Measurements from ENCODE around the gene TESK2. TPM values are rescaled to one million over a fixed set of nuclear protein-coding genes. Genes with fewer than 3 reads are reported as not detected.
"Not testable (repeated sequence)": the region's sequence is repeated elsewhere in the genome, so short reads cannot be mapped to it uniquely, and the experiment has no call there.

TESK2 gene
- total RNA-seq, 1 donor from 2014 or later = 5.2 TPM

DNA sequence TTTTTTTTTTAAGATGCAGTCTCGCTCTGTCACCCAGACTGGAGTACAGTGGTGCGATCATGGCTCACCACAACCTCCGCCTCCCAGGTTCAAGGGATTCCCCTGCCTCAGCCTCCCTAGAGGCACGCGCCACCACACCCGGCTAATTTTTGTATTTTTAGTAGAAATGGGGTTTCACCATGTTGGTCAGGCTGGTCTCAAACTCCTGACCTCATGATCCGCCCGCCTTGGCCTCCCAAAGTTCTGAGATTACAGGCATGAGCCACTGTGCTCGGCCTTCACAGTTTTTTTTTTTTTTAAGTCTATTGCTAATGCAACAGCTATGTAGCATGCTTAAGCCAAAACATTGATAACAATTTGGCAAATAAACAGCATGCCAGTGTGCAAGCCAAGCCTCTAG is 23.6 kb downstream of the TESK2 start:
- not testable (repeated sequence) for ATAC-seq

DNA sequence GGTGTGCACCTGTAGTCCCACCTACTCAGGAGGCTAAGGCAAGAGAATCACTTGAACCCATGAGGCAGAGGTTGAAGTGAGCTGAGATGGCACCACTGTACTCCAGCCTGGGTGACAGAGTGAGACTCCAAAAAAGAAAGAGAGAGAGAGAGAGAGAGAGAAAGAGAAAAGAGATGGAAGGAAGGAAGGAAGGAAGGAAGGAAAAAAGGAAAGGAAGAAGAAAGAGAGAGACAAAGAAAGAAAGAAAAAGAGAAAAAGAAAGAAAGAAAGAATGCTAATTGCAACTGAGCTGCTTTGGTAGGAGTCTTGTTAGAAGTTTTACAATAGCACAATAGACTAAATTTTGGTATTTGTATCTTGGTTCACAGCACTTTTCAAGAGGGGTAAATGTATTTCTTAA is 25.7 kb downstream of the TESK2 start:
- no peak for ATAC-seq

DNA sequence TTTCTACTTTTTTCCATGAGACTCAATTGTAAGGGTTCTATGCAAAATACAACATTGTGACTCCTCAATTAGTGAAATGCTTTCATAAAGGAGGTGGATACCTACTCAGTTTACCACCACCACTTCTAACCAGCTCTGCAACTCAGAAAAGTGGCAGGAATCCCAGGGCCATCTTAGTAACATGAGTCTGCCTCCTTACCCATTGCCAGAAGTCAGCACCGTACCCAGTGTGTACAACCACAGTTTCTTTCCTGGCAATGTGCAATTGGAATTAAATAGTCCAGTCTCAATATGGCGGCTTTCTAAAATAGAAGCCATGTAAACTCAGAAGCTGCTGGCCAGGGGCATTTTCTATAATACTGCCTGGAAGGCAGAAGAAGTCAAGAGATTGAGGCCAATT is 32.1 kb downstream of the TESK2 start:
- no peak for ATAC-seq

DNA sequence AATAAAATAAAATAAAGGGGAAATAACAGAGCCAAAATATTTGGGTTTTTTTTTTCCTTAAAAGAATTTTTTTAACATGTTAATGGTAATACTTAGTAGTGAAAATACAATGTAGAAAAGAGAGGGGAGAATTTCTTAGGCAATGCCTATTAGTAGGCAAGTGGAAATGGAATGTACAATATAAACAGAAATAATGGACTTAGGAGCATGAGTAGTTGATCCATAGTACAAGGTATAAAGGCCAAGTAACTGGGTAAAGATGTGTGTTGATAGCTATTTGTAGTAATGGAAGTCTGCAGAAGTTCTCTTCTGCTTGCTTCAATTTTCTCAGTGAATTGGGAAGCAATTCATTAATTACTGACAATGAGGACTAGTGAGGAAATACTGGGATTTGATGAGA is 34.4 kb downstream of the TESK2 start:
- no peak for ATAC-seq

DNA sequence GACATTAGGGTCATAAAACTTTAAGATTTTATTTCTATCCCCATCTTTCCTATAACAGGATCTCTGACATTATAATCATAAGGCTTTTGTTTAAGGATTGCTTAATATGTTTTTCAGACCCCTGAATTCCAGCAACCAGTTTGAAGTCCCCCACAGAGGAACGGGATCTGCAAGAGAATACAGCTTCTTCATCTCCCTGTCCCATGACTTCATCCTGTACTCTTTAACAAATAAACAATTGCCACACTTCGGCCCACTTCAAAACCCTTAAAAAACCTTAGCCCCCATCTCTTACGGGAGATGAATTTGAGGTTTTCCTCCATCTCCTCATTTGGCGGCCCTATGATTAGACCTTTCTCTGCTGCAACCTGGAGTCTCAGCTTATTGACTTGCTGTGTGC is 35.8 kb downstream of the TESK2 start:
- no peak for ATAC-seq

DNA sequence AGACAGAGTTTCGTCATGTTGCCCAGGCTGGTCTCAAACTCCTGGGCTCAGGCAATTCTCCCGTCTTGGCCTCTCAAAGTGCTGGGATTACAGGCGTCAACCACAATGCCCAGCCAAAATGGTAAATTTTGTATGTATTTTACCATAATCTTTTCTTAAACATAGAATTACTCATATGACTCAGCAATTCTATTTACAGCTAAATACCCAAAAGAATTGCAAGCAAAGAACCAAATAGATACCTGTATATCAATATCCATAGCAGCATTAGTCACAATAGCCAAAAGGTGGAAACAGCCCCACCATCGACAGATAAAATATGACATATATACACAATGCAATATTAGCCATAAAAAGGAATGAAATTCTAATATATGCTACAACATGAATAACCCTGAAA is 36.5 kb downstream of the TESK2 start:
- no peak for ATAC-seq

DNA sequence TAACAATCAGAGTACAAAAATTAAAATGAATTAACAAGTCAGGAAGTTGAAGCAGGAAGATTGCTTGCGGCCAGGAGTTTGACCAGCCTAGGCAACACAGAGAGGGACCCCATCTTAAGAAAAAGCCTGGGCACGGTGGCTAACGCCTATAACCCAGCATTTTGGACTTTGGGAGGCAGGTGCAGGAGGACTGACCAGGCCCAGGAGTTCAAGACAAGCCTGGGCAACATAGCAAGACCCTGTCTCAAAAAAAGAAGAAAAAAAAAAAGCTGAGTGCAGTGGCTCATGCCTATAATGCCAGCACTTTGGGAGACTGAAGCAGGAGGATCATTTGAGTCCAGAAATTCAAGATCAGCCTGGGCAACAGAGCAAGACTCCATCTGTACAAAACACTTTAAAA is 38.5 kb downstream of the TESK2 start:
- no peak for ATAC-seq

DNA sequence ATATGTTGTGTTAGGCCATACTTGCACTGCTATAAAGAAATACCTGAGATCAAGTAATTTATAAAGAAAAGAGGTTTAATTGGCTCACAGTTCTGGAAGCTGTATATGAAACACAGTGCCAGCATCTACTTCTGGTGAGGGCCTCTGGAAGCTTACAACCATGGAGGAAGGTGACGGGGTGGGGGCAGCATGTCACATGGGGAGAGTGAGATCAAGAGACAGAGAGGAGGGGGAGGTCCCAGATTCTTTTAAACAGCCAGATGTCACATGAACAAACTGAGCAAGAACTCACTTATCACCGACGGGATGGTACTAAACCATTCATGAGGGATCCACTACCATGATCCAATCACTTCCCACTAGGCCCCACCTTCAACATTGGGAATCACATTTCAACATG is 42.6 kb downstream of the TESK2 start:
- no peak for ATAC-seq

DNA sequence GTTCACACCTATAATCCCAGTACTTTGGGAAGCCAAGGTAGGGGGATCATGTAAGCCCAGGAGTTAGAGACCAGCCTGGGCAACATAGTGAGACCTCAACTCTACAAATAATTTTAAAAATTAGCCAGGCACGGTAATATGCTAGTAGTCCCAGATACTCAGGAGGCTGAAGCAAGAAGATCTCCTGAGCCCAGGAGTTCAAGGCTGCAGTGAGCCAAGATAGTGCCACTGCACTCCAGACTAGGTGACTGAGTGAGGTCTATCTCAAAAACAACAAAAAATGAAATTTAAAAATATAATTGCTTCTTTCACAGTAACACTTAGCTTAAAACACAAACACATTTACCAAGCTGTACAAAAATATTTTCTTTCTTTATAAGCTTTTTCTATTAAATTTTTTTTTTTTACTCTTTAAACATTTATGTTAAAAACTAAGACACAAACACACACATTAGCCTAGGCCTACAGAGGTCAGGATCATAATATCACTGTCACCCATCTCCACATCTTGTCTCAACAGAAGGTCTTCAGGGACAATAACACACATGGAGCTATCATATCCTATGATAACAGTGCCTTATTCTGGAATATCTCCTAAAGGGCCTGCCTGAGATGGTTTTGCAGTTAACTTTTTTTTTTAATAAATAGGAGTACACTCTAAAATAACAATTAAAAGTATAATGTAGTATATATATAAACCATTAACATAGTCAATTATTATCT is 43.9 kb downstream of the TESK2 start:
- ATAC-seq = no peak

DNA sequence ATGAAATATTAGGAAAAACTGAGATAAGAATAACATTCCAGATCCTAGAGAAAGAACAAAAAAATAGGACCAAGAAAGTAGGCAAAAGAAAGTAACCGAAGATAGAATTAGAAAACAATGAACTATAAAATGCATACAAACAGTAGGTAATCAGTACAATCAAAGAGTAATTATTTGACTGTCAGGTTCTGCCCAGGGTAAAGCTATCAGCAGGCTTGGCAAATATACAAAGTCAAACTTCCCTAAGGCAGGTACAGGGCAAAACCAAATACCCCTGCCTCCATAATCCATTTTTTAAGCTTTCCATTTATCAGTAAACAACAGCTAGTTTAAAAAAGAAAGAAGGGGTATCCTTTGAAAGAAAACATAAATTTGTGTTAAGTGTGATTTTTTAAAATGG is 44.4 kb downstream of the TESK2 start:
- no peak for ATAC-seq

DNA sequence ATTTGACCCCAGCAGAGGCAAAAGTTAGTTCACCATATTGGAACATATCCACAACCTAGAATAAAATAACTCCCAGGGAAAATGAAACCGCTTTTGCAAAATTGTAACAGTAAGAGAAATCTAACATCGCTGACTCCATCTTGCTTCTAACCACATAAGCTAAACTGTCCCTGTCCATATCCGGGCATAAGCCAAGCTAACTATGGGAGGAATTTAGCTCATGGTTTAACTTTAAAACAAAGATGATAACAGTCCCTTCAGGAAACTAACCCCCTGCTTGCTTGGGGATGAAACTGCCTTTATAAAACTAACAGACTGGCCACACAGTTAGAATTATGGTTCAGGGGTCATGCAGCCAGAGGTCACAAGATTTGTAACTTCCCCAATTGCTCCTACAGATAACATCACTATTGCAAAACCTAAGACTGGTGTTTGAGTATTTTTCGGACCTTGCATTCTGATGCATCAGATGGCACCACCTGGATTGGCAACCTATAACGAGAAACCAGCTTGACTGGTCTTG is 46.3 kb downstream of the TESK2 start:
- no peak for ATAC-seq

DNA sequence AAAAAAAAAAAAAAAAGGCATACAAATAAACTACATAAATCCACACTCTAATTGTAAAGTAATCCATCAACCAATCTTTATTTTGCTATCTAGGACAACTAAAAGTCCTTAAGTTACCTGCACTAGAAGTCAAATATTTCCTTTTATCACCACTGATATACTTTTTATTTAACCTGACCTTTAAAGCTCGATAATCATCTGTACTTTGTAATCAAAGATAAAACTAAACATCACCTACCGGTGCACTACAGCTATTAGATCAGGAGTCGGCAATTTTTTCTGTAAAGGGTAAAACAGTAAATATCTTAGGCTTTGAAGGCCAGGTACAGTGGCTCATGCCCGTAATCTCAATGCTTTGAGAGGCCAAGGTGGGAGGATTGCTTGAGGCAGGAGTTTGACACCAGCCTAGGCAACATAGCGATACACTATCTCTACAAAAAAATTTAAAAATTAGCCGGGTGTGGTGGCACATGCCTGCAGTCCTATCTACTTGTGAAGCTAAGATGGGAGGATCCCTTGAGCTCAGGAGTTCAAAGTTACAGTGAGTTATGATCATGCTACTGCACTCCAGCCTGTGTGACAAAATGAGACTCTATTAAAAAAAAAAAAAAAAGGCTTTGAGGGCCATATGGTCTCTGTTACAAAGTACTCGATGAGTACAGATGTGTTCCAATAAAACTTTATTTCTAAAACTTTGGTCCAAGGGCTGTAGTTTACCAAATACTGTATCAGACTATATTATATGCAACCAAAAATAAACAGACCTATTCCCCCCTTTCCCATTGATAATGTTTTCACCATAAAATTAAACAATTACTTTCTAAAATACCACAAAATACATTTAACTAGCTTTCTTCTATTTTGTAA is 47.1 kb downstream of the TESK2 start:
- no peak for ATAC-seq

DNA sequence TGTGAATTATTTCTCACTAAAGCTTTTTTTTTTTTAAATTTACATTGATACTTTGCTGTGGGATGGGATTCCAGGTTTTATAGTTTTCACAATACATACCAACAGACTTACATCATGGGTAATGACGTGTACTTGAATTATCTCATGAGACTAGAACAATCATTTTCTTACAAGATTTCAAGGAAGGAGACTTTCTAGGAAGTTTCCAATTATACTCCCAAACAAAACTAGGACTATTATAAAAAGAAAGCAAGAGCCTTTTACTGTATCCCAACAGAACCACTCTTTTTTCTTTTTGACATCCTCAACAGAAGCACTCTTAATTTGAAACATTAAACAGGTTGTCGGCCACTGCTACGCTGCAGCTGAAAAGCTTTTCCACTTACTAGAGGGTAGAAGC is 48.7 kb downstream of the TESK2 start:
- ATAC-seq = no peak

DNA sequence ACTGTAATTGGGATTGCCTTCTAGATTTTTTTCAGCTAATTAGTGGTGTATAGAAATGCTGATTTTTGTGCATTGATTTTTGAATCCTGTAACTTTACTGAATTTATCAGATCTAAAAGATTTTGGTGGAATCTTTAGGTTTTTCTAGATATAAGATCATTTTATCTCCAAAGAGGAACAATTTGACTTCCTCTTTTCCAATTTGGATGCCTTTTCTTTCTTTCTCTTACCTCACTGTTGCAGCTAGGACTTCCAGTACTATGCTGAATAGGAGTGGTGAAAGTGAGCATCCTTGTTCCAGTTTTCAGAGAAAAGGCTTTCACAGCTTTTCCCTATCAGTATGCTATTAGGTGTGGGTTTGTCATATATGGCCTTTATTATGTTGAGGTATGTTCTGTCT is 53.6 kb downstream of the TESK2 start:
- no peak for ATAC-seq

DNA sequence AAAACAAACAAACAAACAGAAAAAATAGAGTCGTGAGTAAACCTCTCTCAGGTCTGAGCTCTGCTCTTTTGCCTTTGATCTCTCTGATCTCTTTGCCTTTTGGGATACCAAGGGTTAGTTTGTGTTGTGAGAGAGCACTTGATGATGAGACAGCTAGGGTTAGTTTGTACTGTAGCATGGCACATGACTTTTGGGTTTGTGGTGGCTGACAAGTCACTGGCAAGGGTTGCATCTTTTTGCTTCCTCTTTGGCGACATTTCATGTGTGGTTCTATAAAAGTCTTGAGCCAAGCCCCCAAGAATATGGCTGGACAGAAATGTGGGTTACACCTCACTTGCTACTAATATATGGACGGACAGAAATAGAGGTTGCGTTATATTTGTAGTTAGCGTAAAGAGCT is 60.5 kb downstream of the TESK2 start:
- ATAC-seq = no peak

DNA sequence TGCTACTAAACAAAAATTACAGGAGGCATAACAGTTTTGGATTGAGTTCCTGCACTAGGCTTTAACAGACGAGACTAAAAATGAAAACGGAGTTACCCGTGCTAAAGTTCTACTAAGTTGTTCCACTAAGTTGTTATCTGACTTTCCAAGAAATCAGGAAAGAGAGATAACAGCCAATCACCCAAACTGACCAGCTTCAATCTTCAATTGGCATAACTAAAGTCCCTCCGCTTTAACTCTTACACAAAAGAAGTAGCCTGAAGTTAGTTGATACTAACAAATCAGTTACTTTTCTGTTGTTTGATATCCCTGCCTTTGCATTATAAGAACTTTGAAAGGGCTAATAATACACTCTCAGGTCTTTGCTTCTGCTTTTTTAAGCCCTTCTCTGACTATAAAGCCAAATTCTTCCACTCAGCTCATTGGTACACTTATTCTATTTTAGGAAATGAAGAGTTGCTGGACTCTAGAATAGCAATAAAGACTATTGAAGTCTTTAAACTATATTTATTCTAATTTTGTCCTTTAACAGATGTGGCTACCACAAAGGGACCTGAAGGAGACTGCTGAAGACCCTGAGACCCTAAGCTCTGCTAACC is 61.3 kb downstream of the TESK2 start:
- ATAC-seq = no peak

DNA sequence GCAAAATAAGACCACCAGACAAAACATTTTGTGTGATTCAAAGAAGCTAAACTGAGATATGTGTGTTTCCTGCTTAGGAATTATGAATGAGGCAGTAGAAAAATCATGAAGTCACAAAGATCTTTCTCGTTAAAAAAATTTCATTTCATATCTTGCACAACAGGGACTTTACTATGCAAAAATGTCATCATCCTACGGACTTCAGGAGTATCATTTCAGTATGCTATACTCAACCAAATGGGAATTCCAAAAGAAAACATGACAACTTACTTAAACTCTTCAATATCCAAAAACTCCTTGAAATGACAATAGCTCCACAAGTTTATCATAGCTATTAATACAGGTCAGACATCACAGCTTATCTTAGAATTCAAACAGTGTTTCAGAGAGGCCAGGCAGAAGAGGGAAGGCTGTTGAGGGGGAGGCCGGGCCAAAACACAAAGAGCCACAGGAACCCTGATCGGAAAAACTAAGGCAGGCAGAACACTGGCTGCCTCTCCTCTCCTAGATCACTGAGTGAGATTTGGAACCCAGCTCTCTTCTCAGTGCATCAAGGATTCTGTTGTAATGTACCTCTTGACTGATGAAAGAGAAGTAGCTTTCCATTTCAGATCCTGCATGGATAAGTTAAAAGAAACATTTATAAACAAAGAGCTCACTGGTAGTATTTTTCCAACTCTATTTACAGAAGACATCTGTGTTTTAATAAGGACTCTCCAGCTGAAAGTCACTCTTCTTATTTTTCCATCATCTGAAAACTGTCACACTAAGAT is 66.9 kb downstream of the TESK2 start:
- ATAC-seq = no peak

DNA sequence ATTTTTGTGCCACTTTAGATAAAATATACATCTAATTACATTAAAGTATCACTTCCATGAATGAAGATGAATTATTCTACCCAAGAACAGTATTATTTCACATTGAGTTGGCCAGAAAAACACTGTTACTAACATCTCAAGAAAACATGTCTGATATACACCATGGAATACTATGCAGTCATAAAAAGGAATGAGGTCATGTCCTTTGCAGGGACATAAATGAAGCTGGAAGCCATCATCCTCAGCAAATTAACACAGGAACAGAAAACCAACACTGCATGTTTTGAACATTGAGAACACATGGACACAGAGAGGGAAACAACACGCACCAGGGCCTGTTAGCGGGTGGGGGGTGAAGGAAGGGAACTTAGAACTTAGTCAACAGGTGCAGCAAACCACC is 69.0 kb downstream of the TESK2 start:
- ATAC-seq = no peak

DNA sequence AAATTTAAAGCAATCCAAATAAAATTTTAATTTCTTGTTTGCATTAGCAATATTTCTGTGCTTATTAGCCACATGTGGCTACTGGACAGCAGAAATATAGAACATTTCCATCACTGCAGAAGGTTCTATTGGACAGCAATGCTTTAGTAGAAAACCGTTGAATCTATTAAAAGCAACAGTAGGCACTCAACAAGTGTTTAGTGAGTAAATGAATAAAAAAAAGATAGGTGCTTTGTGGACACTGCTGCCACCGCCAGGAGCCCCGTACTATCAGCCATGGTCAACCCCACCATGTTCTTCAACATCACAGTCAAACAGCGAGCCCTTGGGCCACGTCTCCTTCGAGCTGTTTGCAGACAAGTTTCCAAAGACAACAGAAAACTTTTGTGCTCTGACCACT is 76.2 kb downstream of the TESK2 start:
- no peak for ATAC-seq

DNA sequence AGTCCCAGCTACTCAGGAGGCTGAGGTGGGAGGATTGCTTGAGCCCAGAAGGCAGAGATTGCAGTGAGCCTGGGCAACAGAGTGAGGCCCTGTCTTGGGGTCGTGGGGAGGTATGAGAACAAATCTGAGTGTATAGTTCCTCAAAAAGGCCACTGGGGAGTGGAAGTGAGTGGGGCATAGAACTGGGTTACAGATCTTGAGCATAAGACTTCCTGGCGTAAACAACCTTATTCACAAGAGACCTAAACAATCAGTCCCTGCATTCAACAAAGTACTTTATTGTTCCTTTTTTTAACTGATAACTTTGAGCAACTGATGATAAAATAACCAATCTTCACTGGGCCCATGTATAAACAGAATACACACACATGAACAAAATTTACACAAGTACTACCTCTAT is 78.1 kb downstream of the TESK2 start:
- ATAC-seq = no peak

DNA sequence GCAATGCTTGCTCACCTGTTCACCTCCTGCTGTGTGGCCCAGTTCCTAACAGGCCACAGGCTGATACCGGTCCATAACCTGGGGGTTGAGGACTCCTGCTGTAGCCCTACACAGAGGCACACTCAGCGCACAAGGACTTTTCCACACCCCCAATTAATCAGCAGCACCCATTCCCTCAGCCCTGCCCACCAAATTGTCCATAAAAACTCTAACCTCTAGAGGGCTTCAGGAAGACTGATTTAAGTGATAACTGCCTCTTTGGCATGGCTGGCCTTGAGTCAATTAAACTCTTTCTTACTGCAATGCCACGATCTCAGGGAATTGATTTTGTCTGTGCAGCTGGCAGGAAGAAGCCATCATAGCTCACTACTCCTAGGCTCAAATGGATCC is 79.5 kb downstream of the TESK2 start:
- peak; percentile 63 for ATAC-seq

DNA sequence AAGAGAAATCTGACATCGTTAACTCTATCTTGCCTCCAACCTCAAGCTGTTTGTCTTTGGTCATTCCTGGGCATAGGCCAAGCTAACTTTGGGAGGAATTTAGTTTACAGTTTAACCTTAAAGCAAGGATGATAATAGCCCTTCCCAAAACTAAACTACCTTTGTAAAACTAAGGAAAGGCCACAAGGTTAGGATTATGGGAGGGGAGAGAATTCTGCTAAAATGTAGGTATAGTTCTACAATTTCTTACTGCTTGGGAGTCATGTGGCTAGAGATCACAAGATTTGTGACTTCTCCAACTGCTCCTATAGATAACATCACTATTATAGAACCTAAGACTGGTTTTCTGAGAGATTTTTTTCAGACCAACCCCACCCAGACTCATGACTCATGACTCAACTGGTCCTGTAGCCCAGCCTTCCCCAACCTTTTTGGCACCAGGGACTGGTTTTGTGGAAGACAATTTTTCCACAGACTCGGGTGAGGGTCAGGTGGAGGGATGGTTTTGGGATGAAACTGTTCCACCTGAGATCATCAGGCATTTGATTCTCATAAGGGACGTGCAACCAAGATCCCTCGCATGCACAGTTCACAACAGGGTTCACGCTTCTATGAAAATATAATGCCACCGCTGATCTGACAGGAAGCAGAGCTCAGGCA is 80.0 kb downstream of the TESK2 start:
- peak; percentile 89 for ATAC-seq
